Activated gamma-delta T cell (primary cell): Measurements from ENCODE around the gene CDYL.

ENCODE experiments used
- DNase-seq: peaks from one replicate; lab custom pipeline; 2025; lab: John Stamatoyannopoulos, UW
- total RNA-seq, 2 donors: gene quantifications; one replicate each; lab custom pipeline; 2026; lab: John Stamatoyannopoulos, UW

CDYL gene, protein sequence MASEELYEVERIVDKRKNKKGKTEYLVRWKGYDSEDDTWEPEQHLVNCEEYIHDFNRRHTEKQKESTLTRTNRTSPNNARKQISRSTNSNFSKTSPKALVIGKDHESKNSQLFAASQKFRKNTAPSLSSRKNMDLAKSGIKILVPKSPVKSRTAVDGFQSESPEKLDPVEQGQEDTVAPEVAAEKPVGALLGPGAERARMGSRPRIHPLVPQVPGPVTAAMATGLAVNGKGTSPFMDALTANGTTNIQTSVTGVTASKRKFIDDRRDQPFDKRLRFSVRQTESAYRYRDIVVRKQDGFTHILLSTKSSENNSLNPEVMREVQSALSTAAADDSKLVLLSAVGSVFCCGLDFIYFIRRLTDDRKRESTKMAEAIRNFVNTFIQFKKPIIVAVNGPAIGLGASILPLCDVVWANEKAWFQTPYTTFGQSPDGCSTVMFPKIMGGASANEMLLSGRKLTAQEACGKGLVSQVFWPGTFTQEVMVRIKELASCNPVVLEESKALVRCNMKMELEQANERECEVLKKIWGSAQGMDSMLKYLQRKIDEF
- 51.2 to 58.0 reads per million in 2 donors for total RNA-seq

DNA sequence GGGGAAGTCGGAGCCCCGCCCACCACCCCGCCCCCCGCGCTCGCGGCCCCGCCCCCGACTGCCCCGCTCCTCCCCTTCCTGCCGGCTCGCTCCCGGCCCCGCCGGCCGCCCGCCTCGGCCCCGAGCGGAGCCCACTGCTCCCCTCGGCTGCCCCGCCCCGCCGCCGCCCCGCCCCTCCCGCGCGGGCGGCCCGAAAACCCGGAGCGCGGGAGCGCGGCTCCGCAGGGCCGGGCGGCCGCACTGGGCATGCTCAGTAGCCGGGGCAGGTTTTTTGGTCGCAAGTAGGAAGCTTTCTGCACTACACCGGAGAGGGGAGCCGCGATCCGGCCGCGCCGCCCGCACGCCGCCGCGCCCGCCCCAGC, at the start of gene CDYL:
CDYL (plus strand) TSS at position 274 of the 362 bp plus-strand sequence. CDS start 380 bp downstream, outside the sequence.
- peak; percentile 88 for DNase-seq

- no peak for DNase-seq
These were observed 49.6 kb upstream of the CDYL start for GRCh38 chr6:4726645-4727044.

GRCh38 chr6:4727217-4727616, 49.0 kb upstream of the CDYL start:
- no peak for DNase-seq

DNA sequence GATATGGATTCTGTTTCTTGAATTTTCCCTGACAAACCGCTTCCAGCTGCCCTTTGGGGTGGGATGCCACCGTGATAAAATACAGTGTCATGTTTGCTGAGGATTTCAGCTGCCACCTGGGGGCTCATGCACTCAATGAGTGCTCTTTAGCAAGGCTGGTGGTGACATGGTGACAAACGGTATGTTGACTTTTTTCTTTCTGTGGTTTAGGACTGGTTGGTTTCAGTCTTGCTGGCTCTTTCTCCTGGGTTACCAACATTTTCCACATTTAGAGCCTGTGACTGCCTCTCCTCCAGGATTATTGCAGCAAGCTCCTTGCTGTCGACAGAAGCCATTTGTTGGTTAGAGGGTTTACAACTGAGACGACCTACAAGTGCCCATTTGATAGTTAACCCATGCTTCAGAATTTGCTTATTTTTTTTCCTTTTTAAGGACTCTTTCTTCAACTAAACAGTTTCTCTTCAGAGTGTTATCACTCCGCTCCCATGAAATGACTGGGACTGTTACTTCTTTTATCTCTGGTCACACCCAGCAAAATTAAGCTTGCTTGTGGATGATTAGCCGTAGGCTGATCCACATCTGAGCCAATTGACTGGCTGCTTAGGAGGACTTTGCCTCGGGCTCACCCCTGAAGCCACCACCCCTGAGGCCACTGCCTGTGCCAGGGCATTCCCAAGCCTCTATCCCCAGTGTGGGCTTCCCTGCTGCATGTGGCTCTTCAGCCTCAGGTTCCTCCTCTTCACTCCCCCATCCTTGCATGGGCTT, 48.4 kb upstream of the CDYL start:
- no peak for DNase-seq

DNA sequence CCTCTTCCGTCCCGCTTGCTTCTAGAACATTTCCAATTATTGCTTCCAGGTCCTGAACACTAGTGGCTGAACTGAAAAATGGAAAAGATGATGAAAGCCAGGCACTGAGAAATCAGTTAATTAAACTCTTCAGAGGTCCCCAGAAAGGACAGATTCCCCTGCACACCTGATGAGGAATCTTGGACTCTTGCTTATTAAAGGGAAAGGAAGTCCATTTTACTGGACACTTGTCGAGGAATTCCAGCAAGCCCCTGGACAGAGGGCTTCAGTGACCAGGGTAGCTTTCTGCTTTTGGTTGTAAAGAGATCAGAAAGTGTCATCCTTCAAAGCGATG, 47.8 kb upstream of the CDYL start:
- no peak for DNase-seq

- no peak for DNase-seq
These were observed 47.3 kb upstream of the CDYL start for GRCh38 chr6:4728926-4729325.

GRCh38 chr6:4731996-4732395, 44.2 kb upstream of the CDYL start:
- DNase-seq, result no peak

DNA sequence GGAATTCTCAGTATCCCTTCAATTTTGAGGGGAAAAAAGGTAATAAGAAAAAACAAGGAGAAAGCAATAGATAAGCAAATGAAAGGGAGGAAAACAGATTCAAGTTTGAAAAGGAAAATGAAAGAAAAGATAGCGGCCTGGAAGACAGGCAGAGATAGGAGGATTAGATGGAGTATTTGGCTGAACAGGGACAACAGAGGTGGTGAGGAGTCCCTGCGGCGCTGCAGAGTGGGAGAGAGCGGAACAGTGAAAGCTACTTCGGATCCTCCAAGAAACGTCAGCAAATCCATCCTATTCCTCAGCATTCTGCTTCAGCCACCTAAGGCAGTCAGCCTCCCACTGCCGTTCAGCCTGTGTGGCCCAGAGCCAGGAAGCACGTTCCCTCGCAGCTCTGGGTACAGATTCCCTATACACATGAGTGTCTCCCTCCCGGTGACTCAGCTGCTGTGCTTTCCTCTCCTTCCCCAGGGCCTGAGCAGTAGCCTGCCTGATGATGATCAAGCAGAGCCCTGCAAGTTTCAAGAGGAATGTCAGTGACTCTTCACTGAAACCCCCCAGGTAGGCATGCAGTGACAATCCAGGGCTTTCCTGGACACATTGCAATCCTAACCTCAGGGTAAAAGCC, 43.4 kb upstream of the CDYL start:
- DNase-seq, result no peak

- DNase-seq, result no peak
These were observed 39.8 kb upstream of the CDYL start for GRCh38 chr6:4736371-4736873.

DNA sequence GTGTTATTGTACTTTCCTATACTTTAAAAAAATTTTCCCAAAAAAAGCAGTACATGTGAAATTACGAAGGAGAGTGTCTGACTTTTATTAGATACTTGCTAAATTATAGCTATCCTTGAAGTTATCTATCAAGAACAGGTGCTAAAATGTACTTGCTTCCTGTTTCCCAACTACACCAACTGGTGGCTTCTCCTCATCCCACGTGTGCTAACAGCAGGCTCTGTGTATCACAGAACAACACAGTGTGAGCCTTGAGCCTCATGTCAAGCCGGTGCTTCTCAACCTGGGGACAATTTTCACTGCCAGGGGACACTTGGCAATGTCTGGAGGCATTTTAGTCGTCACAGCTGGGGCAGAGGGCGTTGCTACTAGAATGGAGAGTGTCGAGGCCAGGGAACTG, 36.2 kb upstream of the CDYL start:
- no peak for DNase-seq

- DNase-seq, result no peak
These were observed 33.1 kb upstream of the CDYL start for GRCh38 chr6:4743062-4743461.

GRCh38 chr6:4743926-4744325, 32.3 kb upstream of the CDYL start:
- no peak for DNase-seq

GRCh38 chr6:4747588-4747987, 28.6 kb upstream of the CDYL start:
- no peak for DNase-seq

DNA sequence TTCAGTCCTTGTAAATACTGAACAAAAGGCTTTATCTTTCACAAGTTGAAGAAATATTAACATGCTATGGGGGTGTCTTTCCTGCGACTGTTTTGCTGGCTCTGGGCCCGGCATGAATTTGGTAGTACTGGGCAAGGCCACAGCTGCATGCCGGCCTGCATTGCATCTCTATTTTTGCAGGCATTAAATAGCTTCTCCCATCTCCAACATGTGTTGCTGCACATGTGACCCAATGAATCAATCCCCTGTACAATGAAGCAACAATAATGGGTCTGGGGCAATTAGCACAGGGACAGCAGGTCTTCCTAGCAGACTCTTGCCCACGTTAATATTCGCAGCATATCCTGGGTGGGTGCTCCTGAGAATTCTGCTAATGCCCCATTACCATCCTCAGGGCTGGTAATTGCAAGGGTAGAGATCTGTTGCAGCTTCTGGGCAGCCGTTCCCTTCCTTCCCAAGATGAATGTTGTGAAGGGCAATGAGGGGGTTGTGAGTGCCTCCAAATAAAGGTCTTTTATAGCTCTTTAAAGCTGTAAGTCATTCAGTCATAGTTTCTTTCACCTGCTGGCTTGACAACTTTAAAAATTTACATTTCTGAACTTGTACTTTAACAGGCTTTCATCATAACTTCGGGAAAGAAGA, 24.3 kb upstream of the CDYL start:
- no peak for DNase-seq

GRCh38 chr6:4756247-4756646, 20.0 kb upstream of the CDYL start:
- no peak for DNase-seq

DNA sequence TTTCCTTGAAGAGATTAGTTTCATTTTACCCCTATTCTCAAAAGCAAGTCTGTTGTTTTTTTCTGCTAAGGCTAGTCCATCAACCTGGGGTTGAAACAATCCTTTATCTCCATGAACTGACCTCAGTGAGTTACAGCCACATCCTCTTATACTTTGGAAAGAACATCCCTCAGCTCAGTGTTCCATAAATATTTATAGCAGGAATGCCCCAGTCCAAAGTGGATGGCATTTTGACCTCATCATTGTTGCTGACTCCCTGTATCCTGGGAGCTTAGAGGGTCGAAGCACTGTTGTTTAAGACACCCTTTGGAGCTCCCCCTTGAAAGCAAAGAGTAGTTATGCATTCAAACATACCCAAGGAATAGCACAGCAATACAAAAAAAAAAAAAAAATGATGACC, 16.2 kb upstream of the CDYL start:
- no peak for DNase-seq

DNA sequence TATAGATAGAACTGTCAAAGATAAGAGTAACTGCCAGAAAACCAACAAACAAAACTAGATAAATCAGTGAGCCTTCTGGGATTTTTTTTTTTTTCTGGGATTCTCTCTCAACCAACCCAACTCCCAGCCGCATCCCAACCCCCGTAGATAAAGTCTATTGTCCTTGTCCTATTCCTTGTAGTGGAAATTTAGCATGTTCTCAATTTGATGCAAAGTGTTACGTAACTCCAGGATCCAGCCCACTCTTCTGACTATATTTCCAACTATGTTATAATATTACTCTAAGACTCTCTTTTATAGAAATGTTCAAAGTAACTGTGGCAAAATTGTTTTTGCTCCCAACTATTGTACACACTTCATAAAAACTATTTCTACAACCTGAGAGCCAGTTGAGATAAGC, 15.4 kb upstream of the CDYL start:
- no peak for DNase-seq

GRCh38 chr6:4762294-4762693, 13.9 kb upstream of the CDYL start:
- DNase-seq, result no peak

GRCh38 chr6:4763921-4764320, 12.3 kb upstream of the CDYL start:
- DNase-seq, result no peak

GRCh38 chr6:4768815-4769214, 7.4 kb upstream of the CDYL start:
- no peak for DNase-seq

DNA sequence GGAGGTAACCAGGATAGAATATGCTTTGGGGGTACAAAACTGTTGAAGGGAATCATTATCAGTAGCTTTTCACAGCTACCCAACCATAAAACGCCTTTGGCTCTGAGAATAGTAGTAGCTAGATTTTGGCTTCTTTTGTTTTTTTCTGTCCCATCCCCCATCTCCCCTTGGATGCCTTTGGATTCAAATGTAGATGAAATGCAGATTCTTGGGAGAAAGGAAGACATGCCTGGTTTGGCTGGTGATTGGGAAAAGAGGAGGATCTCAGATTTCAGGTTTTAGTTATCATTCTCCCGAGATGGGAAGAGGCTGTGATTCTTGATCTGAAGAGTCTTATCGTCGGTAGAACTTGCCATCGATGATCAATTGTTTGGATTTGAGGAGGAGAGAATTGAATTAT, 3.5 kb upstream of the CDYL start:
- DNase-seq, result no peak

- no peak for DNase-seq
These were observed 3.0 kb upstream of the CDYL start for GRCh38 chr6:4773181-4773580.
